Neural cell (in vitro differentiated cells): ENCODE results near the gene PGP.

ENCODE experiments used
- CTCF ChIP-seq: fragments of 450-650 bp; IDR thresholded peaks from 2 replicates; pipeline ENCODE4 v1.5.1; 2014; ENCODE audit warnings: antibody characterized with exemption, mild to moderate bottlenecking, moderate library complexity; ENCODE audit not compliant: poor library complexity, severe bottlenecking
- EP300 ChIP-seq: fragments of 450-650 bp; conservative IDR thresholded peaks from 2 replicates; pipeline ENCODE4 v1.6.1; 2014; ENCODE audit warnings: antibody characterized with exemption, mild to moderate bottlenecking, moderate library complexity; ENCODE audit not compliant: poor library complexity, severe bottlenecking
- EZH2 ChIP-seq: fragments of 200-600, 300-800 bp; shearing (Covaris generic), sonication (generic); IDR thresholded peaks from 2 replicates; pipeline ENCODE4 v1.6.1; 2014; ENCODE audit warnings: antibody characterized with exemption, low read length, borderline replicate concordance, mild to moderate bottlenecking; ENCODE audit not compliant: insufficient read depth, poor library complexity, severe bottlenecking
- MXI1 ChIP-seq: fragments of 450-650 bp; conservative IDR thresholded peaks from 2 replicates; pipeline ENCODE4 v1.6.1; 2014; ENCODE audit warnings: antibody characterized with exemption, mild to moderate bottlenecking; ENCODE audit not compliant: poor library complexity, severe bottlenecking
- POLR2AphosphoS5 ChIP-seq: IDR thresholded peaks from 2 replicates; pipeline ENCODE4 v1.6.1; 2012
- REST ChIP-seq: IDR thresholded peaks from 2 replicates; pipeline ENCODE4 v1.6.1; 2012; ENCODE audit warnings: borderline replicate concordance
- SMC3 ChIP-seq: fragments of 450-650 bp; conservative IDR thresholded peaks from 2 replicates; pipeline ENCODE4 v1.6.1; 2014; ENCODE audit warnings: antibody characterized with exemption, mild to moderate bottlenecking, moderate library complexity; ENCODE audit not compliant: poor library complexity
- TAF1 ChIP-seq: IDR thresholded peaks from 2 replicates; pipeline ENCODE4 v1.6.1; 2012; ENCODE audit warnings: low read depth

GRCh38 chr16:2177561-2177960 is 37.1 kb downstream of the PGP start:
- TF ChIP-seq CTCF (no peak), POLR2AphosphoS5 (peak; percentile 9), TAF1 (no peak), EZH2 (no peak), SMC3 (no peak), MXI1 (no peak), REST (no peak), EP300 (no peak)
